OCI-LY3 (cell line): ENCODE results near the gene SC5D.

Experiments used
- EZH2phosphoT487 ChIP-seq: fragments of 200-600 bp; shearing (Covaris generic); IDR thresholded peaks from 2 replicates; pipeline ENCODE4 v1.6.1; 2018; ENCODE audit warnings: antibody characterized with exemption, mixed run types, low read depth
- TF ChIP-seq, protein P1 (sequence below): fragments of 200-600, 300-600 bp; sonication (generic); IDR thresholded peaks from 2 replicates; pipeline ENCODE4 v1.5.1; 2014; ENCODE audit warnings: antibody characterized with exemption, low read length, low read depth

DNA sequence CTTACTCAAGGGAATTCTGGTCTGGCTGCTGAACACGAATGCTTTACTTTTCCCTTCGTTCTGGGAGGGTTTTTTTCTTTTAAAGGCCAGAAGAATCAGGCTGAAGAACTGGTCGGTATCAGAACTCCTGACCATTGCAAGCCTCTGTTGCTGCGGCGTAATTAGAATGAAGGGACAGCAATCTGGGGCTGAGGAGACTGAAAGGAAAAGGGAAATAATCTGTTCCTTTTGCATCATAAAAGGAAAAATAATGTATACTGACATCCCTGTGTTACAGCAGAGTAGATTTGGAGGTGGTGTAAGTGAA, 670 bp downstream of the SC5D start:
- TF ChIP-seq, protein P1, sequence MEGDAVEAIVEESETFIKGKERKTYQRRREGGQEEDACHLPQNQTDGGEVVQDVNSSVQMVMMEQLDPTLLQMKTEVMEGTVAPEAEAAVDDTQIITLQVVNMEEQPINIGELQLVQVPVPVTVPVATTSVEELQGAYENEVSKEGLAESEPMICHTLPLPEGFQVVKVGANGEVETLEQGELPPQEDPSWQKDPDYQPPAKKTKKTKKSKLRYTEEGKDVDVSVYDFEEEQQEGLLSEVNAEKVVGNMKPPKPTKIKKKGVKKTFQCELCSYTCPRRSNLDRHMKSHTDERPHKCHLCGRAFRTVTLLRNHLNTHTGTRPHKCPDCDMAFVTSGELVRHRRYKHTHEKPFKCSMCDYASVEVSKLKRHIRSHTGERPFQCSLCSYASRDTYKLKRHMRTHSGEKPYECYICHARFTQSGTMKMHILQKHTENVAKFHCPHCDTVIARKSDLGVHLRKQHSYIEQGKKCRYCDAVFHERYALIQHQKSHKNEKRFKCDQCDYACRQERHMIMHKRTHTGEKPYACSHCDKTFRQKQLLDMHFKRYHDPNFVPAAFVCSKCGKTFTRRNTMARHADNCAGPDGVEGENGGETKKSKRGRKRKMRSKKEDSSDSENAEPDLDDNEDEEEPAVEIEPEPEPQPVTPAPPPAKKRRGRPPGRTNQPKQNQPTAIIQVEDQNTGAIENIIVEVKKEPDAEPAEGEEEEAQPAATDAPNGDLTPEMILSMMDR: no peak
- no peak for TF ChIP-seq EZH2phosphoT487
